ENCODE results near the gene REL.
"Not testable (repeated sequence)": the region's sequence is repeated elsewhere in the genome, so short reads cannot be mapped to it uniquely, and the experiment has no call there.

Gene REL

DNA sequence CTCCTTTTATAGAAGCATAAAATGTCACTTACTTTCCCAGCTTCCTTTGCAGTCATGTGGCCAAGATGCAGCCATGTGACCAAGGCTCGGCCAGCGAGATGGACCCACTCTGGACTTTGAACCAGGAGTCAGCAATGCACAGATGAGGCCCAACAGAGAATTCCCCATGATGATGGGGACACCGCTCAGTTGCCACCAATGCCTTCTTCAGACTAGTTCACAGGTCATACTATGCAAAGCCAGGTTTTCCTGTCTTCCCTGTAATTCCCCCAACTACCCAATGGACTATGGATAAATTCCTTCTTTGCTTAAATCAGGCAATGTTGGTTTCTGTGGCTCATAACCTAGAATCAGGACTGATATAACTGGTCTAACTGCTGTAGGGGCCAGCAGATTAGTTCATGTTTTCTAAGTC, 22.5 kb upstream of the REL start:
- Histone ChIP-seq H3K36me3 (replicated peaks) (no peaks in the 10 kb centered on the region), H3K27me3 (replicated peaks) (no peaks in the 10 kb centered on the region), H3K4me3 (ENCODE audit: low read depth, low read length) (no peak overlapping the region), H3K27ac (no peak overlapping the region)
- no peak for DNase-seq
- TF ChIP-seq, protein P1, sequence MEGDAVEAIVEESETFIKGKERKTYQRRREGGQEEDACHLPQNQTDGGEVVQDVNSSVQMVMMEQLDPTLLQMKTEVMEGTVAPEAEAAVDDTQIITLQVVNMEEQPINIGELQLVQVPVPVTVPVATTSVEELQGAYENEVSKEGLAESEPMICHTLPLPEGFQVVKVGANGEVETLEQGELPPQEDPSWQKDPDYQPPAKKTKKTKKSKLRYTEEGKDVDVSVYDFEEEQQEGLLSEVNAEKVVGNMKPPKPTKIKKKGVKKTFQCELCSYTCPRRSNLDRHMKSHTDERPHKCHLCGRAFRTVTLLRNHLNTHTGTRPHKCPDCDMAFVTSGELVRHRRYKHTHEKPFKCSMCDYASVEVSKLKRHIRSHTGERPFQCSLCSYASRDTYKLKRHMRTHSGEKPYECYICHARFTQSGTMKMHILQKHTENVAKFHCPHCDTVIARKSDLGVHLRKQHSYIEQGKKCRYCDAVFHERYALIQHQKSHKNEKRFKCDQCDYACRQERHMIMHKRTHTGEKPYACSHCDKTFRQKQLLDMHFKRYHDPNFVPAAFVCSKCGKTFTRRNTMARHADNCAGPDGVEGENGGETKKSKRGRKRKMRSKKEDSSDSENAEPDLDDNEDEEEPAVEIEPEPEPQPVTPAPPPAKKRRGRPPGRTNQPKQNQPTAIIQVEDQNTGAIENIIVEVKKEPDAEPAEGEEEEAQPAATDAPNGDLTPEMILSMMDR (IDR thresholded peaks at IDR 0.05; ENCODE audit: low read depth, low read length, missing control alignments) = no peak
- in situ Hi-C loops (cut with HindIII; ENCODE audit: low pct_ligation_motif_present, low sequenced_read_pairs) = no loop called here

DNA sequence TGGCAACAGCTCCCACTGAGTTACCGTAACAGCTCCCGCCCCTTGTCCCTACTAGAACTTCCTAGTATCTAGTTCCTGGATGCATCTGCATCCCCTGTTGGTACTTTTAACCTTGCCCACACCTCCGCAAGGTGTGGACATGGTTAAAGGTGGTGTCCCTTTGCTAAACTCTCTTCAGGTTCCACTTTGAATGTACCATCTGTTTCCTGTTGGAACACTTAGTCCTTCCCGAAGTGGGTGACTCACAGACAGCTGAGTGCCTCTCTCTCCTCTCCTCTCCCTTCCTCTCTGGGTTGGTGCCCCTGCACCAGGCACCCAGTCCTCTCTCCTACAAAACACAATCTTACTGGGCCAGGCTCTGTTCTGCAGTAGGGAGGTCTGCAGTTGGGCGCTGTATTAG, 19.6 kb upstream of the REL start:
- in situ Hi-C loops (cut with HindIII; ENCODE audit: low pct_ligation_motif_present, low sequenced_read_pairs) = no loop called here
- Histone ChIP-seq H3K36me3 (replicated peaks) (no peaks in the 10 kb centered on the region), H3K27me3 (replicated peaks) (no peaks in the 10 kb centered on the region), H3K4me3 (ENCODE audit: low read depth, low read length) (no peak overlapping the region), H3K27ac (no peak overlapping the region)
- TF ChIP-seq, protein P1 (IDR thresholded peaks at IDR 0.05; ENCODE audit: low read depth, low read length, missing control alignments) = no peak
- no peak for DNase-seq

DNA sequence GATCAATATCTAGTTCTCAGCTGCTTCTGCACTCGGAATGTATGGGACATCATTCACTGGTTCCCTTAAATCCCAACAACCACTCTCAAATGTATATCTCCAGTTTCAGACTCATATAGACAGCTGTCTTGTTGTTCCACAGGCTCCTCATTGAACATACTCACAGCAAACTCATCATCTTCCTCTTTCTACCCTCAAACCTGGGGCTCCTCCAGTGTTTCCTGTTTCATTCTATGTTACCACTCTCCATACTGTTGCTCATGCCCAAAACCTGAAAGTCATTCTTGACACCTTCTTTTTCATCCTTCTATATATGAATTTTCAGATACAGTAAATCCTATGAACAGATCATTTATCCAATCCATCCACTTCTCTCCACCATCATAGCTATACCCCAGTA, 18.7 kb upstream of the REL start:
- TF ChIP-seq, protein P1 (IDR thresholded peaks at IDR 0.05; ENCODE audit: low read depth, low read length, missing control alignments) = no peak
- Histone ChIP-seq H3K4me3 (ENCODE audit: low read depth, low read length) (no peak overlapping the region), H3K27ac (no peak overlapping the region), H3K27me3 (replicated peaks) (no peaks in the 10 kb centered on the region), H3K36me3 (replicated peaks) (no peaks in the 10 kb centered on the region)
- in situ Hi-C loops (cut with HindIII; ENCODE audit: low pct_ligation_motif_present, low sequenced_read_pairs) = no loop called here
- DNase-seq = no peak

GRCh38 chr2:60865361-60865760, 16.0 kb upstream of the REL start:
- H3K27me3 ChIP-seq (replicated peaks); H3K36me3 ChIP-seq (replicated peaks); H3K27ac ChIP-seq; H3K4me3 ChIP-seq (ENCODE audit: low read depth, low read length); DNase-seq; in situ Hi-C loops (cut with HindIII; ENCODE audit: low pct_ligation_motif_present, low sequenced_read_pairs): not testable (repeated sequence)

GRCh38 chr2:60867007-60867406, 14.4 kb upstream of the REL start:
- H3K36me3 ChIP-seq (replicated peaks) = no peaks in the 10 kb centered on the region
- no peak for DNase-seq
- no peaks in the 10 kb centered on the region for H3K27me3 ChIP-seq (replicated peaks)
- in situ Hi-C loops (cut with HindIII; ENCODE audit: low pct_ligation_motif_present, low sequenced_read_pairs) = no loop called here
- H3K27ac ChIP-seq = no peak overlapping the region
- H3K4me3 ChIP-seq (ENCODE audit: low read depth, low read length) = no peak overlapping the region
- TF ChIP-seq, protein P1 (IDR thresholded peaks at IDR 0.05; ENCODE audit: low read depth, low read length, missing control alignments) = no peak

DNA sequence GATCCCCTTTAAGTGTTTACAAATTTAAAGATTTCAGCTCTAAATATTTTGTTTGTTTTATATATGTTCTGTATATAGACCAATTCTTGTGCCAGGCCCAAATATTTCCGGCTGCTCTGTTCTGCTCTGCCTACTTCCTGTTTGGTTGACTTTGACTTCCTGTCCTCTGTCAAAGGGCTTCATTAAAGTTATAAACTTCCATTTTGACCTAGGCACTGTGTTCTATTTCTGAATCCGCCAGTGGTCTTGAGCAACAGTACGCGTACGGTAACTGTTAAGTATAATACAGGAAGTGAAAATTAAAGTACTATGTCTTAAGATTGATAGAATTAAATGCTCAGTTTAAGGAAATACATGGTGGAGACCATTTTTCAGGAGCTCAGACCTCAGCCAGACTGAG, 13.5 kb upstream of the REL start:
- H3K27ac ChIP-seq = no peak overlapping the region
- no peak for DNase-seq
- TF ChIP-seq, protein P1 (IDR thresholded peaks at IDR 0.05; ENCODE audit: low read depth, low read length, missing control alignments) = no peak
- H3K27me3 ChIP-seq (replicated peaks) = no peaks in the 10 kb centered on the region
- no peaks in the 10 kb centered on the region for H3K36me3 ChIP-seq (replicated peaks)
- in situ Hi-C loops (cut with HindIII; ENCODE audit: low pct_ligation_motif_present, low sequenced_read_pairs) = no loop called here
- H3K4me3 ChIP-seq (ENCODE audit: low read depth, low read length) = no peak overlapping the region

Data from brain microvascular endothelial cell (primary cell).